Right renal cortex interstitium (tissue), 3 donors: ENCODE results near the gene ST6GAL1. TPM values are rescaled to one million over a fixed set of nuclear protein-coding genes. Genes with fewer than 3 reads are reported as not detected.
"Not testable (repeated sequence)": the region's sequence is repeated elsewhere in the genome, so short reads cannot be mapped to it uniquely, and the experiment has no call there.

Experiments
- DNase-seq, 3 donors: peaks; one replicate each; pipeline ENCODE4 v3.0.0-alpha.2; 2013; ENCODE audit warnings: low read depth in 3 of 3, low spot score in 2 of 3
- polyA plus RNA-seq, 3 donors: library from polyadenylated mRNA; unstranded; fragments of 120-200 nt; gene quantifications; one replicate each; pipeline ENCODE4 v1.2.1, GENCODE V29; 2013; ENCODE audit not compliant: insufficient read length in 3 of 3

The ST6GAL1 gene
- polyA plus RNA-seq, 3 donors, result 65.8 to 81.0 (median 72.8) TPM

DNA sequence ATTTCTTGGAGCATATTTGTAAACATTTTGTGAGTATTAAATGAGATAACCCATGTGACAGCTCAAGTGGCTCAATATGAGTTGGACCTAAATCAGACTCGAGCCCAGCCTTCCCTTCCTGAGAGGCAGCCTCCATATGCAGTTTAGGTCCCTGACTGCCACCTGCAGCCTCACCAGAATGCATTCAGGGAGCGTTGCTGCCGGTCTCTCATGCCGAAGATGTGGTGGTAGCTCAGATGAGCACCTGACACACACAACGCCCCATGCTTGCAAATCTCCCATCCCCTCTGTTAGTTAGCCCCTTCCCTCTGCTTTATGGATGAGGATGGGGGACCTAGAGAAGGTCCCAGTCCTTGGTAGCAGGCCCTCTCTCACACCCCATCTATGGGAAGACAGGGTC lies 9.2 kb downstream of the ST6GAL1 start:
- no peak for DNase-seq

DNA sequence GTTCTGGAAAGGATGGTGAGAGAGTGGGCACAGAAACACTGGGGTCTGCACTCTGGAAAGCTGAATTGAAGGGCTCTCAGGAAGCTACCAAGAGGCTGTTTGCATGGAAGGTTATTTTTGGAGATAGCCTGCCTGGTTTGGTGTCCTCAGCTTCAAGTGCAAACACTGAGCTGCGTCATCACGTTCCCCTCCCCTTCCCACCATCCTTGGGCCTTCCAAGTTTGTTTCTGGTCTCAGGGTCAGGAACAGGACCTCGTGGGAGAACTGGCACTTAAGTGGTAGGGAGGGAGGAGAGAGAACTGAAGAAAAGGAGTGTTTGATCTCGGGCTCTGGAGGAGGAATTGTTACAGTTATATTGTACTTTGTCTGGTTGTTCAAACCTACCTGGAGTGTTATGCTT lies 10.6 kb downstream of the ST6GAL1 start:
- no peak for DNase-seq

DNA sequence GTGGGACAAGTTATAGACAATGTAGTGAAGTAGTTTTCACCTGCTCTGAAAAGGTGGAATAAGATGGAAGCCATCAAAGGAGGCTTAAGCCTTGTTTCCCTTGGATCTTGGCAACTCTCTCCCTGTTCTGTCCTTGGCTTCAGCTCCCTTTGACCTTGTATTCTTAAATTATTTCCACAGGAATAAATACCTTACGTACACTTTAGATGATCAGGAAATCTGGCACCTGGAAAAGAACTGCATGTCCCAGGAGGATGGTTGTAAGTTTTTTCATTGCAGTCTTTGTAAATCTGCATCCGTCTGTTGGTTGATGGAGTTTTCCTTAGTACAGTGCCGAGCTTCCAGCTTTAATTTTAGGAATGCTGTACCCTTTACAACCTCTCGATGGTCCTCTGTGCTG lies 11.8 kb downstream of the ST6GAL1 start:
- DNase-seq, result no peak

DNA sequence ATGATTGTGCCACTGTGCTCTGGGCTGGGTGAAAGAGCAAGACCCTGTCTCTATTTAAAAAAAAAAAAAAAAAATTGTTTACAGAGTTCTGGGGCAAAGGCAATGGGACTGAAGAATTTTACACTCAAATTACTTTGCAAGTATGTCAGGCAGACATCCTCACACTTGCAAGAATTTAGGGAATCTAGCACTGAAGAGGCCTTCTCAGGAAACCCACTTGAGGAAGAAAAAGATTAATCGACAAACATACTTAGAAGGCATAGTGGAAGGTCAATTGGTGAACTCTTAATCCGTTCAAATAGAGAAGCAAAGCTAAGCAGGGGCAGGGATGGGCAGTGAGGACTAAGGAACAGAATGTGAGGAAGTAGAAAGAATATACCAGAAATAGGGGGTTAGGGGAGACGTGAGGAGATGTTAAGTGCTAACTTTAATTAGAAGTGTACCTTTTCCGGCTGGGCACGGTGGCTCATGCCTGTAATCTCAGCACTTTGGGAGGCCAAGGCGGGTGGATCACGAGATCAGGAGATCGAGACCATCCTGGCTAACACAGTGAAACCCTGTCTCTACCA lies 15.0 kb downstream of the ST6GAL1 start:
- no peak for DNase-seq

DNA sequence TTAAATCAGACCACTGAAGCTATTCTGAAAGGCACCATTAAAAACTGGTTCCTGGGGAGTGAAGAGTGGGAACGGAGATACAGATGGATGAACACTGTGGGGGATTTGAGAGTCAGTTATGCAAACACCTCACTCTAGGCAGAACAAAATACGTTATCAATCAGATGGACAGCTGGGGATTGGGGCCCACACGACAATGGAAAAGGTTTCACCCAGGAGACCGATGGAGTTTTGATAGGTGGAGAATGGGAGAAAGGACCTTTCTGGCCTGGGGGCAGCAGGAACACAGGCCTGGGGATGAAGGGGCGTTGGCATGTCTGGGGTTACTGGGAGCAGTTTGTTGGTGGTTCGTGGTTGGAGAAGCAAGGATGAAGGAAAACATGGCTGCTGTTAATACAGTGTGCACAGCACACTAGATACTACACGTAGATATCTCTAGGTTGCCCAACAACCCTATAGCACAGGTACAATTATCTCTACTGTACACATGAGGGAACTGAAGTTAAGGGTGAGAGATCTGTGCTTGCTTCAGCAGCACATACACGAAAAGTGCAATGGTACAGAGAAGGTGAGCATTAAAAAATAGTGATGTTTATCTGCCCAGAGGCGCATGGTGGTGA lies 16.5 kb downstream of the ST6GAL1 start:
- no peak for DNase-seq

DNA sequence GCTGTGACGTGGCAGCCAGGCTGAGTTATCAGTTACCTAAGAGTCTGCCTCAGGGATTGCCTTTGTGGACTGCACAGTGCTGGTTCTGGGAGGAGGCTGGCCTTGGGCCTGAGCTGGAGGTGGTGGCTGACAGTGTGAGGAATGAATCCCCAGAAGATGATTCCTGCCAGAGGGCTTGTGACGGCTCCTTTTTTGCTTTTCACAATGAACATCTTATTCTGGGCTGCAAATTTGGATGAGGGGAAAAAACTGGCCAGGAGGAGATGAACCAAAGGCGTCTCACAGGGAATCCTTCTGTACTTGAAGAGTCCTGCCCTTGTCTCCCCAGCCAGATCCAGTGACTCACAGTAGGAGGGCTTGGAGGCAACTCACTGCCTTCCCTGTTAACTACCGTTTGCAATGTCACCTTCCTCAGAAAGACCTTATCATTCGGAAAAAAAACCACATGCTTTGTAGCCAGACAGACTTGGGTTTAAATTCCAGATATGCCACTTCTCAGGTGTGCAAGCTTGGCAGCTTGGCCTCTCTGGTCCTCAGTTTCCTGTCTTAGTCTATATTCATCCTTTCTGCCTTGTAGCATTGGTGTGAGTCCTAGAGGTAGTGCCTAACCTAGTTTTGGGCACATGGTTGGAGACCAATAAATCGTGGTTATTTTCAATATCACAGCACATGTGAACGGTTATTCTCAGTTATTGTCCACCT lies 19.1 kb downstream of the ST6GAL1 start:
- DNase-seq, result no peak

DNA sequence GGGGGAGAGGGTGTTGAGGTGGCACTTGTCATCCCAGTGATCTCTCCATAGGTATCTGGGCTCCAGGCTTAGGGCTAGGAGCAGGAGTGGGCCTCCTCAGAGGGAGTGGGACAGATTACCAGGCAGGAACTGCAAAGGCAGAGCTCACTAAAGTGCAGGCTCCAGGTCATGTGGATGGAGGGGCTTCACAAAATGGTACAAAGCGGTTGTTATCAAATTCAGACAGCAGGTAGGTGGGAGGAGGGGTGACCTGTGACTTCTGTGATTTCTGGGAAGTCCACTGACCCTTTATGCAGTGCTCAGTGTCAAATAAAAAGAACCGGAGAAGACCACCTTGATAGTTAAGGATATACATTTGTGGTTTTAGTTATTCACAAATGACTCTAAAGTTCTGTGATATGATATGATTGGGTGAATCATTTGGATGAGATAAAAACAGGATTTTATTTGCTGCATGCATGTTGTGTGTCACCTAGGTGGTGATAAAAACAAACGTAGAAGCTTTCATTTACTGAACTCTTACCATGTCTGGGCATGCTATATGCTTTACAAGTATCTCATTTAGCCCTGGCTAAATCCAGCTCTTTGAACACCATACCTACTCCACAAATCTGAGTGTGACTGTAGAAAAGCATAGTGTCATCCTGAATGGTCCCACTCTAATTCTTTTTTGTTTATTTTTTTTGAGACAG lies 20.2 kb downstream of the ST6GAL1 start:
- no peak for DNase-seq

DNA sequence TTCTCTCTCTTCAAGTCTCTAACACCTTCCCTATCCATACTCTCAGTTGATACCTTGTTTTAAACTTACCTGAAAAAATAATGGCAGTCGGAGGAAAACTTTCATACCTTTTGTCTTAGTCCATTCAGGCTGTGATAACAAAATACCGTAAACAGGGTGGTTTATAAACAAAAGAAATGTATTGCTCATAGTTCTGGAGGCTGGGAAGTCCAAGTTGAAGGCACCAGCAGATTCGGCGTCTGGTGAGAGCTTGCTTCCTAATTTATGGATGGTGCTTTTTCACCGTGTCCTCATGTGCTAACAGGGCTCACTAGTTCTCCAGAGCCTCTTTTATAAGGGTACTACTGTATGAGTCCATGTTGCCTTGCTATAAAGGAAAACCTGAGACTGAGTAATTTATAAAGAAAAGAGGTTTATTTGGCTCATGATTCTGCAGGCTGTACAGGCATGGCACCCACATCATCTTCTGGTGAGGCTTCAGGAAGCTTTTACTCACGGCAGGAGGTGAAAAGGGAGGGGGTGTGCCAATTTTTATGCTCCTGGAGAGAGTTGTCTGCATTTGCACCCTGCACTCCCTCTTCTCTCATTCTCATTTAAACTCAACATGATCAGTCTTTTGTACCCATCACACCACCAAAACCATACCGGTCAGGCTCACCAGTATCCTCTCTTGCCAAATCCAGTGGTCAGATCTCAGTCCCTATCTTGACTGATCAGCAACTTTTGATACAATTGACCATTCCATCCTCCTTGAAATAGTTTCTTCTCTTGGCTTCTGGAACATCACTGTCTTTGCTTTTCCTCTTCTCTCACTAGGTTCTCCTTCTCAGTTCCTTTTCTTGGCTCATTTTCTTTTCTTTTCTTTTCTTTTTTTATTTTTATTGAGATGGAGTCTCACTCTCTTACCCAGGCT lies 21.6 kb downstream of the ST6GAL1 start:
- DNase-seq, result no peak

DNA sequence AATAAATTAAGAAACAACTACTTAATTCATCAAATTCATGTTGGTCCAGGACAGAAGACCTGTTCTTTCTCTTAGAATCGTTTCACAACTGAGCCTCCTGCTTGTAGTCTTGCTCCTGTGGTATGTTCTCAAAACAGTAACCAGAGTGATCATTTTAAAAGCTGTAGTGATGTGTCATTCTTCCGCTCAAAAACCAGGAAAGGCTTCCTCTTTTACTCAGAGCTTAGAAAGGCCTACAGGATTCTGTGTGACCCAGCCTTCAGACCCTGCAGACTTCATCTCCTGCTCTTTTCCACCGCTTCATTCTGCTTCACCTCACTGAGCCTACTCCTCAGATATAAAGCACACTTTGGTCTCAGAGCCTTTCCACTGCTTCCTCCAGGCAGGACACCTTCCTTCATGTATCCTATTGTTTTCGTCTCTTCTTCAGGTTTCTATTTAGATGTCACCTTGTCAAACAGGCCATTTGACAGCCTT lies 22.7 kb downstream of the ST6GAL1 start:
- no peak for DNase-seq

DNA sequence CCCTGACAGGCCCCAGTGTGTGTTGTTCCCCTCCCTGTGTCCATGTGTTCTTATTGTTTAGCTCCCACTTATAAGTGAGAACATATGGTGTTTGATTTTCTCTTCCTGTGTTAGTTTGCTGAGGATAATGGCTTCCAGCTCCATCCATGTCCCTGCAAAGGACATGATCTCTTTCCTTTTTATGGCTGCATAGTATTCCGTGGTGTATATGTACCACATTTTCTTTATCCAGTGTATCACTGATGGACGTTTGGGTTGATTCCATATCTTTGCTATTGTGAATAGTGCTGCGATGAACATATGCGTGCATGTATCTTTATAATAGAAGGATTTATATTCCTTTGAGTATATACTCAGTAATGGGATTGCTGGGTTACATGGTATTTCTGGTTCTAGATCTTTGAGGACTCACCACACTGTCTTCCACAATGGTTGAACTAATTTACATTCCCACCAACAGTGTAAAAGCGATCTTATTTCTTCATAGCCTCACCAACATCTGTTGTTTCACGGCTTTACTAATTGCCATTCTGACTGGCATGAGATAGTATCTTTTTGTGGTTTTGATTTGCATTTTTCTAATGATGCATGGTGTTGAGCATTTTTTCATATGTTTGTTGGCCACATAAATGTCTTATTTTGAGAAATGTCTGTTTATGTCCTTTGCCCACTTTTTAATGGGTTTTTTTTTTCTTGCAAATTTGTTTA lies 23.8 kb downstream of the ST6GAL1 start:
- DNase-seq, result not testable (repeated sequence)

DNA sequence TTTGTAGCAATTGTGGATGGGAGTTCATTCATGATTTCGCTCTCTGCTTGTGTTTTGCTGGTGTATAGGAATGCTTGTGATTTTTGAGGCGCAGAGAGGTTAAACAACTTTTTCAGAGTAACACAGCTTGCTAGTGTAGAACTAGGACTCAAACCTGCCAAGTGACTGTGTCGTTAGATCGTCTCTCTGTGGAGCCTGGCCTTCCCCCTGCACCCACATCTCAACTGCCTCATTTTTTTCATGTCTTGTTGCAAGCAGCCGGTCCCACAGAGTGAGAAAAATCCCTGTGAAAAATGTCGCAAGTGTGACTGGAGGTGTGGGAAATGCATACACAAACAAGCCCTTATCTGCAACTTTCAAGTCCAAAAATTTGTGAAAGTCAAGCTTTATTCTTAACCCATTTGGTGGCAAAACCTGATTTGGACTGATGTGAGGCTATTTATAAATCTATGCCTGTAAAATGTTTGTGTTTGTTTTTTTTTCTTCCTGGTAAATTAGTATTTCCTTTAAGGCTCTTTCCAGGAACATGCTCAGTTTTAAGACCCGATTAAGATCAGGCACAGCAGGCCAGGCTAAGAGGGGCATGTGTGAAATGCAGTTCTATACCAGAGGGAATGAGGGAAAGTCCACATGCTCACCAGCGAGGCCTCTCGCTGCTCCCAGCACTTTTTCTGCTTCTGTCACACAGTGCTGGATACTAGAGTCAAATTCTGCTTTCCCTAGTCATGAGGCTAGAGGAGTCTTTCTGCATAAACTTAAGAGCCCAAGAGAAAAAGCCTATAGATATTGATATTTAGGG lies 25.8 kb downstream of the ST6GAL1 start:
- DNase-seq, result no peak

DNA sequence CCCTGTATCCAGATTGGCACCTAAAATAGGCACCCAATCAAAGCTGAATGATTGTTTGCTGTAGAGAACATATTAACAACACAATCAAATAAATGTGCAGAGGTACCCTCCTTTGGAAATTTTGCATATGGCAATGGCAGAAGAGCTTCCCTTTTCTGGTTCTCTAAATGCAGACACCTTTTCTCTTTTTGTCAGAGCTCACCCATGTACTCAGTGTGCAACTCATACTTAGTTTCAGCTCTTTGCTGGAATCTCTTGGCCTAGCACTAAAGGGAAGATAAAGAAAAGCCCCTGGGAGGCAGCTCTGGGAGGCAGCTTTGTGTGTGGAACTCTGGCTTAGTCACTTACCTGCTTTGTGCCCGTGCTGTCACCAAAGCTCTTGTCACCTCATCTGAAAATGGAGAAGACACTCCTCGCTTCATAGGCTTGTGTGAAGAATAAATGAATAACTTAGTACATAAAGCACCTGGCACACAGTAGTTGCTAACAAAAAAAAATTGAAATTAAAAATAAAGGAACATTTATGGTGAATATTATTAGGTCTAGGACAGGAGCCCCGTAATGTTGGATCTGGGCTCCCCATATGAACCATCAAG lies 28.8 kb downstream of the ST6GAL1 start:
- DNase-seq, result no peak

DNA sequence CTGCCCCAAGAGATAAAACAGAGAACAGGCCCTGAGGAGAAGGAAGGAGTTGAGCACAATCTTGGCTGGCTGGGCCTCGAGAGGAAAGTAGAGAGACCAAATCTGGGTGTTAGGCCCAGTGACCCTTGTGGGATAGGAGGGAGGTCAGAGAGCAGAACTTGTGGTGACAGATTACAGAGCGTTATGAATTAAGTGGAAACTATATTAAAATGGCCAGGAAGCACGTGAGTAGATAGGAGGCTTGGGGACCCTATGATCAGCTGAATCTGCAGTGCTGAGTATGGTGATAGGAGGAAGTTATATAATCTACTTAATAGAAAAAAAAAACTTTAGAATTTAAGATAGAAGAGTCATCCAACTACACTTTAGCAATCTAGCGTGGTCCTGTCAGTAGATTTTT lies 30.0 kb downstream of the ST6GAL1 start:
- DNase-seq, result no peak

DNA sequence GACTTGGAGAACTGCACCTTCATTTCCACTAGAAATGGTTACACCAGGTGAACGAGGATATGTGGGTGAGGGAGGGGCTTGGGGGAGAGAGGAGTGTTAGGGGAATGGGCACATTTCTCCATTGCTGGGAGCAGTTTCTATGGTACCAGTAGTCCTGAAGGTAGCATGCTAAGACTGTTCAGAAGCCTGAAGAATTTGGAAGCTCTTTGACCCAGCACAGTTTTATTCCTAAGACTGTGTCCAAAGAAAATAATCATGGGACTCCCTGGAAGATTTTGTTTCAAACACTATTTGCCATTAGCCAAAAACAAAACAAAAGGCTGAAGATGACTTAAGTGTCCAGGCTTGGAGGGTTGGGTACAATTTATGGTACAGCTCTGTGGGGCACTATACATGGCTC lies 32.1 kb downstream of the ST6GAL1 start:
- DNase-seq, result no peak

DNA sequence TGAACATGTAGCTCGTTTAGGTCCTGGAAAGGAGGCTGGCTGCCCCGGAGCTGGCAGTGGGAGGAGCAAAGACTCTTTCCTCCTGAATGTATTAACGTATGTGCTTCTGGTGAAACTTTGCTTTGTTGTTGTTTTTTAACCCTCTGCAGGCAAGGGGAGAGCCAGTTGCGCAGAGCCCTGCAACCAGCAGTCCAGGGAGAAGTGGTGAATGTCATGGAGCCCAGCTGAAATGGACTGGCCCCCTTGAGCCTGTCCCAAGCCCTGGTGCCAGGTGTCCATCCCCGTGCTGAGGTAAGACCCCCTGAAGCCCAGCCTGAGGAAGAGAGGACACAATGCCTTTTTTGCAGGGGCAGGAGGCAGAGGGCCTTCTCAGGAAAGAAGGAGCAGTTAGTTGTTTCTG lies 33.3 kb downstream of the ST6GAL1 start:
- DNase-seq, result no peak

DNA sequence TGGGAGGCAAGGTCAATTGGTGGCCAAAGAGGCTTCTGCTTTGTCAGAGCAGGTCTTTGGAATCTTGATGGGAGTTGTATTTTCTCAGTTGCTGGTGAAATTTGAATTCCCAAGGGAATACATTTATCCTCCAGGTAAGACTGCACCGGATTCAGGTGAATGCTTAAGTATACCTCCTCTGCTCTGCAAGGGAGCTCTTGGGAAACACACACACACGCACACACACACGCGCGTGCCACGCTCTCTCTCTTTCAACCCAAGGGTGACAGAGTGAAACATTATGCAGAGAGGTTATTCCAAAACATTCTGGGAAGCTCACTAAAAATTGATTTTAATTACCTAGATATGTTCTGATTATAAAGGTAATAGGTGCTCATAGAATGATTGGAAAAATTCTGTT lies 33.7 kb downstream of the ST6GAL1 start:
- DNase-seq, result no peak

DNA sequence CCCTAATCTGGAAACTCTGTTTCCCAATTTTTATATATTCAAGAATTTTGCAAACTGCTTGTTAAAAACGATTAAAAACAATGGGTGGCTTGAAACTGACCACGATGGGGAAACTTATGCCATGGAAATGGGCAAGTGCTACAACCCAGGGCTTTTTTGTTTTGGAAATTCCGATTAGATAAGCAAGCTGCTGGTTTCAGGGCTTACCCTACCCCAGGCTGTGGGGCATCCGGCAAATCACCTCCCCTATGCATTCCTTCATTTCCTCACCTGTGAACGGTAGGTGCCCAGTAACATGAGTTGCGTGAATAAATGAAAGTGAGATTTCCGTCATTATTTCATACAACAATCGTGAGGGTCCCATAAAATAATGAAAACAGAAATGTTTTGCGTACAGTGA lies 34.3 kb downstream of the ST6GAL1 start:
- no peak for DNase-seq

DNA sequence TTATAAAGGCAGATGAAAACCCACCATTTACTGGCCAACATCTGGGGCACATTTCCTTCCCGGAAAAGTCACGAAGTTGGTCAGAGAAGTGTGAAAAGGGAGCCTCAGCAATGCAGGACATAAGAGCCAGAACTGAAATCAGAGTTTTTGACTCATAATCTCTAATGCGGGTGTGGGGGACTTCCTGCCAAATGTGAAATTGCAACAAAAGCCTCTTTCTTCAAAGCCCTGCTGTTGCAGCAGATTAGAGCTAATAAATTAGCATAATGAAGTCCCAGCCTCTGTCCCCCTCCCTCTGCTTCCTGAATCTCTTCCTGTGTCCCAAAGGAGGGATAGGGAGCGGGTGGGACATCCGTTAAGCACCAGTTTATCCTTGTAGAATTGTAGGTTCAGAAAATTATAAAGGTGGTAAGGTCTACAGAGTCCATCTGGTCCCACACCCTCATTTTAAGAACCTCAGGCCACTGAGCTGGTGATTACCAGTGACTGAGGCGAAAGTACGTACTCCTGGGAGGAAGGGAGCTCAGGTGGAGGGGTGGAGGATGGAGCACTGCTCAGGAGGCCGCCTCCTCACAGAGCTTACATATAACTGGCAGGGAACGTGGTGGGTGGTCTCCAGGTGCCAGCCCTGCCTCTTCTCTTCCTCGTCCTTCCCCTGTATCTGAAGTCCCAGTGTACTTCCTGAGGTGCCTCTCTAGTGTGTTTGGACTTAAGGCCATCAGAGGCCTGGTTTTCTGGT lies 35.0 kb downstream of the ST6GAL1 start:
- no peak for DNase-seq
